WI38 (cell line): ENCODE results near the gene RLN2.

Experiments used
- H3K4me3 ChIP-seq: 2 replicates; pipeline ENCODE4 v1.5.1; 2011; ENCODE audit warnings: low read depth, mild to moderate bottlenecking, control low read depth, low read length
- TF ChIP-seq, protein P1 (sequence below): IDR thresholded peaks from 2 replicates; pipeline ENCODE4 v1.5.1; 2012; ENCODE audit warnings: low read depth, mild to moderate bottlenecking, control low read depth, low read length

Gene RLN2

DNA sequence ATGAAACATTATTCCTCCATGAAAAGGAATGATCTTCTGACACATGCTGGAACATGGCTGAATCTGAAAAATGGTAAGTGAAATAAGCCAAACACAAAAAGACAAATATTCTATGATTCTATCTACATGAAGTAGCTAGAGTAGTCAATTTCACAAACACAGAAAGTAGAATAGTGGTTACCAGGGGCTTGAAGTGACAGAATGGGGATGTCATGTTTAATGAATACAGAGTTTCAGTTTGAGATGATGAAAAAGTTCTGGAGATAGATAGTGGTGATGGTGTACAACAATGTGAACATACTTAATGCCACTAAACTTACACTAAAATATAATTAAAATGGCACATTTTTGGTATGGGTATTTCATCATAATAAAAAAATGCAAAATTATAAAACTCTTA is 18.3 kb downstream of the RLN2 start:
- TF ChIP-seq, protein P1, sequence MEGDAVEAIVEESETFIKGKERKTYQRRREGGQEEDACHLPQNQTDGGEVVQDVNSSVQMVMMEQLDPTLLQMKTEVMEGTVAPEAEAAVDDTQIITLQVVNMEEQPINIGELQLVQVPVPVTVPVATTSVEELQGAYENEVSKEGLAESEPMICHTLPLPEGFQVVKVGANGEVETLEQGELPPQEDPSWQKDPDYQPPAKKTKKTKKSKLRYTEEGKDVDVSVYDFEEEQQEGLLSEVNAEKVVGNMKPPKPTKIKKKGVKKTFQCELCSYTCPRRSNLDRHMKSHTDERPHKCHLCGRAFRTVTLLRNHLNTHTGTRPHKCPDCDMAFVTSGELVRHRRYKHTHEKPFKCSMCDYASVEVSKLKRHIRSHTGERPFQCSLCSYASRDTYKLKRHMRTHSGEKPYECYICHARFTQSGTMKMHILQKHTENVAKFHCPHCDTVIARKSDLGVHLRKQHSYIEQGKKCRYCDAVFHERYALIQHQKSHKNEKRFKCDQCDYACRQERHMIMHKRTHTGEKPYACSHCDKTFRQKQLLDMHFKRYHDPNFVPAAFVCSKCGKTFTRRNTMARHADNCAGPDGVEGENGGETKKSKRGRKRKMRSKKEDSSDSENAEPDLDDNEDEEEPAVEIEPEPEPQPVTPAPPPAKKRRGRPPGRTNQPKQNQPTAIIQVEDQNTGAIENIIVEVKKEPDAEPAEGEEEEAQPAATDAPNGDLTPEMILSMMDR: no peak
- H3K4me3 ChIP-seq: no peak overlapping the region

DNA sequence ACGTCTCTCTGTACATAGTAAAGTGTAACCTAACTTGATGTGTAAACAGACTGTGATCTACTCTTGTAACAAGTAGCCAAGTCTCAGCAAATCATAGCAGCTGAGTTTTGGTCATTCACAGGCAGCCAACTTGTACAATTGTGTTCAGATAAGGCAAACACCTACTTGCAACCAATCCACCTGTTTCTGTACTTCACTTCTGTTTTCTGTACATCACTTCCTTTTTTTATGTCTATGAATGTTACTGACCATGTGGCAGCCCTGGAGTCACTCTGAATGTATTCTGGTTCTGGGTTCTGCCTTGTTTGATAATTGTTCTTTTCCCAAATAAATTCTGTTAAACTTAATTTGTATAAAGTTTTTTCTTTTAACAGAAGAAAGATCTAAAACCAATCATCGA is 26.0 kb downstream of the RLN2 start:
- H3K4me3 ChIP-seq: no peak overlapping the region
- TF ChIP-seq, protein P1: no peak

GRCh38 chr9:5274770-5275169 is 29.7 kb downstream of the RLN2 start:
- no peak overlapping the region for H3K4me3 ChIP-seq
- TF ChIP-seq, protein P1: no peak

- H3K4me3 ChIP-seq: no peak overlapping the region
Observed at GRCh38 chr9:5269249-5269715, 35.2 kb downstream of the RLN2 start.

DNA sequence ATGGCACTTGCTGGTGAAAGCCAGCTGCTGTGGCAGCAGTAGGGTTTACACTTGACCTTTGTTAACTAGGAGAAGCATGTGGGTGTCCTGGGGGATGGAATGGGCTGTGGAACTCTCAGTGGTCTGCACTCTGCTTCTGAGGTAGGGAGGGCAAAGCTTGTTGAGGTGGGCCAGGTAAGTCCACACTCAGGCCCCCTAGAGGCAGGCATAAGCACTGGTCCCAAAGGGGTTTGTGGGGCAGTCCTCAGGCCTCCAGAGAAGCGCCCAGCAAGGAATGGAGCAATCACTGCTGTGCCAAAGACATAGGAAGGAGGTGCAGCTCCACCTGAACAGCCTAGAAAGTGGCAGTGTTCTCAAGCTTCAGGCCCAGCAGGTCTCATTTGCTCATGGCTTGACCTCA is 38.6 kb downstream of the RLN2 start:
- H3K4me3 ChIP-seq: no peak overlapping the region
- TF ChIP-seq, protein P1: no peak

More at GRCh38 chr9:5269249-5269715, 35.2 kb downstream of the RLN2 start:
- TF ChIP-seq, protein P1: no peak

GRCh38 chr9:5264219-5264595 is 40.3 kb downstream of the RLN2 start:
- TF ChIP-seq, protein P1: no peak
- no peak overlapping the region for H3K4me3 ChIP-seq

DNA sequence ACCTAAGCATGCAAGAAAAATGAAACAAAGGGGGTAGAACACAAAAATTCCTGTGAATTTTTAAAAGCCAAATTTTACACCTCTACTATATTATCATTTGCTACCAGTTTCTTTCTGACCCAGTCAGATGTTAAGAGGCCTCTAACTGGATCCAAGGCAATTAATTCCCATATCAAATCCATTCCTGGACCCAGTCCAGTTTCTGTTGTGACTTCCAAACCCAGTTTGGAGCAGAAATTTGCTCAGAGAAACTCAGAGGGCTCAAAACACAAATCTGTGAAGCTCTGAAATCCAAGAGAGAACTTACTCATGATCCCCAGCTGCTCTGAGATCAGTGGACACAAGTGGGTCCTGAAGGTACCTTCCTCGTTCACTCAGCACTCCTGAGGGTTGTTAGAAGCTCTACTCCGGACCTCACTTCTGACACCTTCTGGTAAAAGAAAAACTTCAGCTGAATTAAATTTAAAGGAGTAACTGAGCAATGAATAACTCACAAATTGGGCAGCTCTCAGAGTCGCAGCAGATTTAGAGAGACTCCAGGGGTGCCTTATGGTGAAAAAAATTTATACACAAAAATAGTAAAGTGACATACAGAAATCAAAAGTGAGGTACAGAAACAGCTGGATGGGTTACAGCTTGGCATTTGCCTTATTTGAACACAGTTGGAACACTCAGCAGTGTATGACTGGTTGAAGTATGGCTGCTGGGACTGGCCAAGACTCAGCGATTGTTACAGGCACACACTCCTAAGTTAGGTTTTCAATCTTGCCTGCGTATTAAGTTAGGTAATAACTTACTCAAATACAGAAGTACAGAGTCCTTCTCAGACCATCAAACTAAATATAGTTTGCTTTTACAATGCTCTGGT is 40.9 kb downstream of the RLN2 start:
- no peak overlapping the region for H3K4me3 ChIP-seq
- TF ChIP-seq, protein P1: no peak
